Mucosa of descending colon (tissue), 3 donors: Measurements from ENCODE around the gene EIF2S2. TPM values are rescaled to one million over a fixed set of nuclear protein-coding genes. Genes with fewer than 3 reads are reported as not detected.

Experiments used
- ATAC-seq: fragments of 200-7000 bp; cut with Tn5 transposase; one replicate; pipeline ENCODE4 v1.9.1; 2020; ENCODE audit warnings: mild to moderate bottlenecking, moderate library complexity
- DNase-seq, 3 donors: peaks; one replicate each; pipeline ENCODE4 v3.0.0-alpha.2; 2020
- H3K36me3 ChIP-seq: fragments of 200-600 bp; one replicate; pipeline ENCODE4 v1.8.0; 2021; ENCODE audit warnings: low read depth, mild to moderate bottlenecking
- H3K4me1 ChIP-seq: fragments of 200-600 bp; one replicate; pipeline ENCODE4 v1.8.0; 2021; ENCODE audit warnings: low read depth, mild to moderate bottlenecking
- H3K4me3 ChIP-seq: fragments of 200-600 bp; one replicate; pipeline ENCODE4 v1.8.0; 2021; ENCODE audit warnings: mild to moderate bottlenecking
- H3K9me3 ChIP-seq: fragments of 200-600 bp; one replicate; pipeline ENCODE4 v1.8.0; 2021; ENCODE audit warnings: mild to moderate bottlenecking
- intact Hi-C, 2 donors: fragments of 100-400 bp; cut with DNase I in 1 of 2; cut with micrococcal nuclease in 1 of 2; formaldehyde crosslinking; loops; one replicate each; pipeline versions ENCODE4 v1.11.0 to v1.11.1; 2022; cut with DNase I, micrococcal nuclease
- total RNA-seq, 3 donors: library from RNA; stranded (reverse); fragmentation: NEBNext Ultra II Directional in 2 of 3; extraction: Animal tissue kit (Norgen Biotek cat#: 25700) in 2 of 3; gene quantifications; one replicate each; pipeline versions ENCODE4 v1.2.1 to v1.2.4, GENCODE V29; 2021 to 2023
- TF ChIP-seq, protein P1 (sequence below): fragments of 200-600 bp; IDR thresholded peaks from one replicate; pipeline ENCODE4 v1.8.0; 2022; ENCODE audit warnings: antibody characterized with exemption, mild to moderate bottlenecking
- donor health status: DM: no; HTN: no; CAD: no; lungs with moderate emphysema.
- donor health status: DM: no; HTN: no; CAD: no.
- donor health status: DM: no; HTN: yes; CAD: no.

Gene EIF2S2
- total RNA-seq, 3 donors from 2014 or later = 26.5 to 51.7 (median 41.0) TPM

GRCh38 chr20:34122274-34122980, 10.4 kb upstream of the EIF2S2 start:
- no peaks in the 10 kb centered on the region for H3K9me3 ChIP-seq
- H3K4me3 ChIP-seq = no peak overlapping the region
- no peak for DNase-seq
- no peaks in the 10 kb centered on the region for H3K36me3 ChIP-seq
- TF ChIP-seq, protein P1, sequence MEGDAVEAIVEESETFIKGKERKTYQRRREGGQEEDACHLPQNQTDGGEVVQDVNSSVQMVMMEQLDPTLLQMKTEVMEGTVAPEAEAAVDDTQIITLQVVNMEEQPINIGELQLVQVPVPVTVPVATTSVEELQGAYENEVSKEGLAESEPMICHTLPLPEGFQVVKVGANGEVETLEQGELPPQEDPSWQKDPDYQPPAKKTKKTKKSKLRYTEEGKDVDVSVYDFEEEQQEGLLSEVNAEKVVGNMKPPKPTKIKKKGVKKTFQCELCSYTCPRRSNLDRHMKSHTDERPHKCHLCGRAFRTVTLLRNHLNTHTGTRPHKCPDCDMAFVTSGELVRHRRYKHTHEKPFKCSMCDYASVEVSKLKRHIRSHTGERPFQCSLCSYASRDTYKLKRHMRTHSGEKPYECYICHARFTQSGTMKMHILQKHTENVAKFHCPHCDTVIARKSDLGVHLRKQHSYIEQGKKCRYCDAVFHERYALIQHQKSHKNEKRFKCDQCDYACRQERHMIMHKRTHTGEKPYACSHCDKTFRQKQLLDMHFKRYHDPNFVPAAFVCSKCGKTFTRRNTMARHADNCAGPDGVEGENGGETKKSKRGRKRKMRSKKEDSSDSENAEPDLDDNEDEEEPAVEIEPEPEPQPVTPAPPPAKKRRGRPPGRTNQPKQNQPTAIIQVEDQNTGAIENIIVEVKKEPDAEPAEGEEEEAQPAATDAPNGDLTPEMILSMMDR = no peak
- ATAC-seq = no peak
- intact Hi-C loops = no loop called here
- no peaks in the 10 kb centered on the region for H3K4me1 ChIP-seq

DNA sequence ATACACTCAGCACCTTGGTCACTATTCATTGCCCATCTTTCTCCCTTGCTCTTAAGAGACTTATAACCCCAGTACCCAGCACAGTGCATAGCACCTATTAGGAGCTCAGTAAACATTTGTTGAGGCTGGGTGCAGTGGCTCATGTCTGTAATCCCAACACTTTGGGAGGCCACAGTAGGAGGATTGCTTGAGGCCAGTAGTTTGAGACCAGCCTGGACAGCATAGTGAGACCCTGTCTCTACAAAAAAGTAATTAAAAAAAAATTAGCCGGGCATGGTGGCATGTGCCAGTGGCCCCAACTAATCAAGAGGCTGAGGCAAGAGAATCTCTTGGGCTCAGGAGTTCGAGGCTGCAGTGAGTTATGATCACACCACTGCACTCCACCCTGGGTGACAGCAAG, 8.2 kb upstream of the EIF2S2 start:
- no peaks in the 10 kb centered on the region for H3K36me3 ChIP-seq
- no peaks in the 10 kb centered on the region for H3K9me3 ChIP-seq
- intact Hi-C loops = no loop called here
- DNase-seq = no peak
- TF ChIP-seq, protein P1 = no peak
- H3K4me3 ChIP-seq = no peak overlapping the region
- ATAC-seq = no peak
- no peaks in the 10 kb centered on the region for H3K4me1 ChIP-seq

DNA sequence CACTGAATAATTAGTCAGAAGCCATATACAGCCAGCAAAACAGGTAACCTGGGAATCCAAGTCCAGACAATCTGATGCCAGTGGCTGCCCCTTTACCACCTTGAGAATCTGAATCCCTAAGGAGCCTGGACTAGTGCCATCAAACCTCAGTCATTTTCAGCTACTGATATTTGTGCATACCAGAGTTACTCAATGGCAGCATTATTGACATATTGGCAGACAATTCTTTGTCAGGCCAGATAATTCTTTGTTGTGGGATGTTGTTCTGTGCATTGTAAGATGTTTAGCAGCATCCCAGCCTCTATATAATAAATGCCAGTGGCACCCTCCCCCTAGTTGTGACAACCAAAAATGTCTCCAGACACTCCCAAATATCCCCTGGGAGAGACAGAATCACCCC, 3.2 kb upstream of the EIF2S2 start:
- intact Hi-C loops = no loop called here
- TF ChIP-seq, protein P1 = no peak
- no peak overlapping the region for H3K4me3 ChIP-seq
- H3K9me3 ChIP-seq = no peaks in the 10 kb centered on the region
- no peak for ATAC-seq
- H3K36me3 ChIP-seq = no peaks in the 10 kb centered on the region
- H3K4me1 ChIP-seq = peaks cover 10% of the 10 kb centered on the region
- DNase-seq = no peak

DNA sequence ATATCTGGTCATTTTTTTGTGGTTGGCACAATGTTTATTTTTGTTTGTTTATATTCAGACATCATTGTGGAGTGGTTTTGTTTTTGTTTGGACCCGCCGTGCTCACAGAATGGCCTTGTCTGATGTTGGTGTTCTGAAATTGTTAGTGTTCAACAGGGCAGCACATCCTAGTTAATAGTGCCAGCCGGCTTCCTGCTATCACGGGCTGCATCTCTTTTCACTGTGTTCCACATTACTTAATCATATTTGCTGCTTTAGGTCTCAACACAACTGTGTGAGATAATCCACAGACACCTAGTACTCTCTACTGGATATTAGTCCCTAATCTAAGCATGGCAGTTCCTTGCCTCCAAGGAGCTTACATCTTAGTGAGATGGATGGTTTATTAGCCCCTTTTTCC, 2.8 kb upstream of the EIF2S2 start:
- TF ChIP-seq, protein P1 = no peak
- no peak for DNase-seq
- Histone ChIP-seq H3K4me1 (peaks cover 14% of the 10 kb centered on the region), H3K9me3 (no peaks in the 10 kb centered on the region), H3K4me3 (no peak overlapping the region), H3K36me3 (no peaks in the 10 kb centered on the region)
- ATAC-seq = no peak
- intact Hi-C loops = no loop called here

DNA sequence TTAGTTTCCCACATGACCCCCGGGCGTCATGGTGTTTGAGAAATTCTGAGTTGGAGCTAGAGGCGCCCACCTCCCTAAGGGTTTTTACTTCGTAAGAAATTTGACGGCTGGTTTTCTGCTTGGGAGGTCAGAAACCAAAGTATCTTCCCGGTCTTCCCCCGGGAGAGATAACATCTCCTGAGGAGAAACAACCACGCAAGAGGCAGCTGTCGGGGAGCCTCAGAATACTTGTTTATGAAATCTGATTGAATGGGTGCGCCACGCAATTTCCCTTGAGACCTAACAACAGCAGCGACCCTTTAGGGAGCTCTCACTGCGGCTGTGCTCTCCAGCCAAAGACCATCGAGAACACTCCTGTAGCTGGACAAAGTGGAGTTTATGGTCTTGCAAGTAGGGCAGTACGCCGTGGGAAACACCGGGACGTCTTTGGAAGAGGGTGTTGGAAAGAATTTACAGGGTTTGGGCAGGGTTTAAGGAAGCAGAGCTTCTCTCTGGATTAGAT, 608 bp upstream of the EIF2S2 start:
- H3K9me3 ChIP-seq = no peaks in the 10 kb centered on the region
- TF ChIP-seq, protein P1 = no peak
- peaks cover 36% of the 10 kb centered on the region for H3K4me1 ChIP-seq
- peak; percentile 3 for ATAC-seq
- DNase-seq = peak in 2 of 3 donors; percentile 55 to 59
- H3K4me3 ChIP-seq = peak overlapping the region; percentile 91
- intact Hi-C loops = no loop called here
- H3K36me3 ChIP-seq = no peaks in the 10 kb centered on the region
